ENCODE measurements around the gene TBC1D2.
A peak's percentile ranks its signal among the peaks of the same experiment; 100 is the strongest.

Gene TBC1D2

GRCh38 chr9:98234245-98234825 lies 21.1 kb downstream of the TBC1D2 start:
- DNase-seq: no peak

- DNase-seq: no peak
These were observed 22.5 kb downstream of the TBC1D2 start for GRCh38 chr9:98232926-98233325.

GRCh38 chr9:98231770-98232478 lies 23.5 kb downstream of the TBC1D2 start:
- DNase-seq: no peak

- DNase-seq: no peak
These were observed 24.7 kb downstream of the TBC1D2 start for GRCh38 chr9:98230789-98231188.

DNA sequence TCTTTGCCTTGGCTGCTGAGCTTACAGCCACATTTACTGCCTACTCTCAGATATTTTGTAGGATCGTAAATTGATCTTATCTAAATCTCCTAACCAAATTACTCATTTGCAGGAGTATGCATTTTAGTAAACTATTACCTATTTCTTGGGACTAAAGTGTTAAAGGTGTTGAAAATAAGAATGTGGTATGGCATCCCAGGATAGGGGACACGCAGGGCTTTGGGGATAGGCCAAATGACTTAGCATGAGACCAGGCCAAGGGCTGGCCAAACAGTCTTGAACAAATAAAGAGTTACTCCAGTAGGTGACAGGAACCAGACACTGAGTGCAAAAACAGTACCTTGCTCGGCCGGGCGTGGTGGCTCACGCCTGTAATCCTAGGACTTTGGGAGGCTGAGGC lies 25.1 kb downstream of the TBC1D2 start:
- no peak for DNase-seq

GRCh38 chr9:98229620-98230019 lies 25.8 kb downstream of the TBC1D2 start:
- DNase-seq: no peak

DNA sequence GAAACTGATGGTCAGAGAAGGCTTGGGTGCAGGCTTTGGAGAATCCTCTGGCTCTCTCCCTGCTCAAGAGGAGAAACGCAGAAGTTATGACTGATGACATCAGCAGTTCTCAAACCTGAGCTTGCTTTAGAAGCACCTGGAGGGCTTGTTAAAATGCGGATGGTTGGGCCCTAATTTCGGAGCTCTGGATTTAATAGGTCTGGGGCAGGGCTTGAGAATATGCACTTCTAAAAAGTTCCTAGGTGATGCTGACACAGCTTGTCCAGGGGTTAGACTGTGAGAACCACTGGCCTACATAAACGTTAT lies 26.4 kb downstream of the TBC1D2 start:
- no peak for DNase-seq

- DNase-seq: no peak
These were observed 26.9 kb downstream of the TBC1D2 start for GRCh38 chr9:98228392-98229089.

DNA sequence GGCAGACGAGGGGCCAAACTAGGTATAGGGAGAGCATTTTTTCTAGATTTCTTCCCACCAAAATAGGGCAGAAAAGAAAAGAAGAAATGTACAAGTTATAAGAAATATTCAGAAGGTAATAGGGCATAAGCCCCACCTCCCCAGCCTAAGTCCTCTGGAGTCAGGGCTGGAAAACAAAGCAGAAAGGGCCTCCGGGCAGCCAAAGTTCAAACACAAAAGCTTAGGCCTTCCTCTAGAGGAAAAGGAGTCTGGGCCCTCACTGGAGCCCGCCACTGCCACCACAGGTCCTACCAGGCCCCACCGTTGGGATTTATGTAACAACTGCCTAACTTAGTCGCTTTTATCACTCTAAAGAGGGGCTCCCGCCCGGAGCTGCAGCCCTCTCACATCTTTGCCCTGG lies 27.6 kb downstream of the TBC1D2 start:
- DNase-seq: no peak

GRCh38 chr9:98226957-98227356 lies 28.5 kb downstream of the TBC1D2 start:
- DNase-seq: no peak

DNA sequence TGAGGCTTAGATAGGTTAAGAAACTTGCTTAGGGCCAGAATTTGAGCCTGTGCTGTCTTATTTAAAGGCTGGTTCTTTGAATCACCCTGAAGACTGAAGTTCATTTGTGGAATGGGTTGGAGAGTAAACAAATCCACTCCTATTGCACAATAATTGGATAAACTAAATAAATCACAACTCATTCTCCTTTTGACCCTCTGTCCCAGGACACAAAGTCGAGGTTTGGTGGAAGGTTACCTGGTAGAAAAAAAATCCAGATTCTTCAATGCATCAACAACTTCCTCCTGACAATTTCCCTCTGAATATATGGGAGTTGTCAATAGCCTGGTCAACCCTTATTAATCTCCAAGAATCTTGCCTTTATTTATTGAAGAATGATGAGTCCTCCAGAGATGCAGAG lies 28.9 kb downstream of the TBC1D2 start:
- DNase-seq: no peak

DNA sequence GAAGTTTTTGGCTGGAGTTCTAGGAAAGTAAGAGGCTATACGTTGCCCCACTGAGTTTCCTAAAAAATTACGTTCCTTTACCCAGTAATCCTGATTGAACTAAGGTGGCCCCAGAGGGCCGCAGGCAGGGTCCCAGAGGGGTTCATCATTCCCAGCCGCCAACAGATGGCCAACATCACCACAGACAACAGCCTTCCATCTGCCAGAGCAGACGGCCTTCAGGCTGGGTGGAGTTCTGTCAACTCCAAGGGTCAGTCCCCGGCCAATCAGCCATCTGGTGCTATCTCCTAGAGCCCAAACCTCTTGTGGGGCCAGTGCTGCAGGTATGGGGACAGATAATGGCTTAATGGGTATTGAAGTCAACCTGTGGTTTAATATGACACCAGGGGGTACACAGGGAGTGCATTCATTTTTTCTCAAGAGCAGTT lies 30.4 kb downstream of the TBC1D2 start:
- no peak for DNase-seq

DNA sequence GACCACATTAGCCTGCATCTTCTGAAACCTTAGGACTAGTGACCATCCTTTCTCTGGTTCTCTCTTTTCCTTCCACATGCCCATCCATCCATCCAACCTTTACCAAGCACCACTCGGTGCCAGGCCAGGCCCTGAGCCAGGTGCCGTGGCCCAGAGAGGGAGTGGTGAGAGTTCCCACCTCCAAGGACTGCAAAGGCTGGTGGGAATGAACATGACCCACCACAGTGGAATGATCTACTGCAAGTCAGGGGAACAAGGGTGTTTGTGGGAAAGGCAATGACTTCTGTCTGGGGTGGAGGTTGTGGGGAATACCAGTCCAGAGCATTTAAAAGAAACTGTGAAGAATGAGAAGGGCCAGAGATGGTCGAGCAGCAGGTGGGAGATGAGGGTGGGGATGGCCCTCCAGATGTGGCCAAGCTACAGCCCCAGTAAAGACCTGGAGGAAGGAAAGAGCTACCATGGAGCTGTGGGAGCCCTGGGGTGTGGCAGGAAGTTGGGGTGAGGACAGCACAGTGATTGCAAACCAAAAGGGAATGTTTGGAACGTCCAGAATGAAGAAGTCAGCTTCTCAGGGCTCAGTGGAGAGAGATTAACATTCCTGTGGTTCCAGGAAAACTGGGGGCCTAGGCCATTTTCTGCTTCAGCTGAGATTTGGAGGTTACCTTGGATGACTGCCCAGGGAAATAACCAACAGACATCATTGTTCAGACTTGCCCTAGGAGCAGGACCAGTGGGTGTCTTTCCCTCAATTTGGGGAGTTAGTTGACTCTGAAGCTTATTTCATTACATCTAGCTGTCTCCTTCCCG lies 32.4 kb downstream of the TBC1D2 start:
- no peak for DNase-seq

DNA sequence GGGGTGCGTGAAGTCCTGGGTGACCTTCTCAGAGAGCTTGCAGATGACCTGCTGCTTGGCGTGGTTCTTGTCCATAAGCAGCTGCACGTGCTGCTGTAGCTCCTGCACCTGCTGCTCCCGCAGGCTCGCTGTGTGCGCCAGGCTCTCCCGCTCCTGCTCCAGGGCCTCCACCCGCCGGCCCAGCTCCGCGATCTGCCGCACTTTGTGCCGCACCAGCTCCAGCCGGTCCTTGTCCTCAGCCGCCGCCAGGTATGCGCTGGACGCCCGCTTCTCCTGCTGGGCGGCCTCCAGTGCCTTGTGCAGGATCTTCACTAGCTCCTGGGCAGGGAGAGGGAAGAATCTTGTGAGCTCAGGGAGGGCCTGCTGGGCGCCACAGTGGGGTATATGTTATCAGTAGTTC lies 34.5 kb downstream of the TBC1D2 start:
- no peak for DNase-seq

GRCh38 chr9:98219794-98220370 lies 35.6 kb downstream of the TBC1D2 start:
- no peak for DNase-seq

- DNase-seq: peak; percentile 55
These were observed 36.1 kb downstream of the TBC1D2 start for GRCh38 chr9:98219364-98219716.

DNA sequence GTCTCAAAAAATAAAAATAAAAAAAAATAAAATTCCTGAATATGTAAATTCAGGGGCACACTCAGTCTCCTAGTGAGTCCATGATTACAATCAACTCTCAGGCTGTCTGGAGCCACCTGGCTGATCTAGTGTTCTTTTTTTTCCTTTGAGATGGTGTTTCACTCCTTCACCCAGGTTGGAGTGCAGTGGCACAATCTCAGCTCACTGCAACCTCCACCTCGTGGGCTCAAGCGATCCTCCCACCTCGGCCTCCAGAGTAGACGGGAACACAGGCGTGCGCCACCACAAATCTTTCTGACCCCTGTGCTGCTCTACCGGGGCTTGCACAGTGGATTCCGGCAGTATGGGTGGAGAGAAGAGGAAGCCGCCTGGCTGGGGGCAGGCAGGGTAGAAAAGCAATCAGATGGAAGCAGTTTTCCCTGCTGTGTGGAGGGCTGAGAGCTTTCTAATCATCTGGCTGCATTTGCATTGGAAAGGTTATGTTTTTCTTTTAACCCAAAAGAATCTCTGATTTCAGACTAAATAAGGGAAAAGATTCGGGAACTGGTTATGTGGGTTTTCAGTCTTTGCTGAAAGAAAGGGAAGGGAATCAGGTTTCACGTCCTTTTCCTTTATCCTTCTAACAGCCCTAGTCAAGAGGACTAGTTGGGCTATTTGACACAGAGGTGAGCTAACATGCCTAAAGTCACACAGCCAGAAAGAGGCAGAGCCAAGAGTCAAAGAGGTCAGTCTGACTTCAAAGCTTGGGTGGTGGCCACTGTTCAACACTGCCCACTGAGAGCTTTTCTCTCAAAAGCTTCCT lies 36.7 kb downstream of the TBC1D2 start:
- DNase-seq: peak; percentile 76

- DNase-seq: no peak
These were observed 38.2 kb downstream of the TBC1D2 start for GRCh38 chr9:98217255-98217654.

GRCh38 chr9:98216391-98216790 lies 39.1 kb downstream of the TBC1D2 start:
- DNase-seq: no peak

DNA sequence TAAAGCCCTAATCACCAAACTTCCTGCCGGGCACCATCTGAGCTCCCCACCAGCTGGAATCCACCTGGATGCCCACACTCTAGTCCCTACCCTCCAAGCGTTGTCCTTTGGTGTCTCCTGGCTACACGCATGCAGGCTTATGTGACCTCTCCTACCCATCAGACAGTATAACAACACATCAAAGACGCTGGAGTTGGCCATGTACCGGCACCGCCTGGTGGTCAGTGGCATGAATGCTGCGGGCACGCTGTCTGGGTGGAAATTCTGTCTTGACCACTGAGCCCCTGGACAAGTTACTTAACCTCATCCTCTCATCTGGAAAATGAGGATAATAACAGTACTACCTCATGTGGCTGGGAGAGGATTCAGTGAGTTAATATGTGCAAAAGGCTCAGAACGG lies 39.6 kb downstream of the TBC1D2 start:
- DNase-seq: no peak

- DNase-seq: no peak
These were observed 40.2 kb downstream of the TBC1D2 start for GRCh38 chr9:98215271-98215670.

GRCh38 chr9:98214811-98215210 lies 40.6 kb downstream of the TBC1D2 start:
- DNase-seq: no peak

- no peak for DNase-seq
These were observed 44.2 kb downstream of the TBC1D2 start for GRCh38 chr9:98211260-98211659.
